K562 (cell line): Measurements from ENCODE around the gene NASP. TPM values are rescaled to one million over a fixed set of nuclear protein-coding genes. Genes with fewer than 3 reads are reported as not detected.

Experiments used
- ATF4 ChIP-seq: fragments of 450-650 bp; formaldehyde crosslinking; IDR thresholded peaks from 2 replicates; pipeline ENCODE4 v1.4.0; 2022; ENCODE audit warnings: mild to moderate bottlenecking, moderate library complexity
- BHLHE40 ChIP-seq: IDR thresholded peaks from 2 replicates; pipeline ENCODE4 v1.6.1; 2011; ENCODE audit warnings: low read length, improper control_type of control experiment
- CHD2 ChIP-seq: IDR thresholded peaks from 2 replicates; pipeline ENCODE4 v1.6.1; 2011; ENCODE audit warnings: low read depth, low read length
- E2F6 ChIP-seq, 2 experiments: IDR thresholded peaks; 2 replicates each; pipeline ENCODE4 v1.6.1; 2011; ENCODE audit warnings: borderline replicate concordance in 1 of 2, control low read depth in 1 of 2, low read depth in 1 of 2, low read length in 1 of 2, mild to moderate bottlenecking in 1 of 2, mixed read lengths in 1 of 2, moderate library complexity in 1 of 2; ENCODE audit not compliant: insufficient read depth in 1 of 2, insufficient read length in 1 of 2, poor library complexity in 1 of 2, severe bottlenecking in 1 of 2; ENCODE audit errors: extremely low read depth in 1 of 2
- ERF ChIP-seq: fragments of 450-650 bp; formaldehyde crosslinking; IDR thresholded peaks from 2 replicates; pipeline ENCODE4 v1.4.0; 2020; ENCODE audit warnings: mild to moderate bottlenecking, mixed read lengths
- ETV1 ChIP-seq: fragments of 450-650 bp; conservative IDR thresholded peaks from 2 replicates; pipeline ENCODE4 v1.6.1; 2016; ENCODE audit warnings: missing genetic modification characterization, control low read depth, low read depth, missing compliant biosample characterization
- FOXJ3 ChIP-seq: sonication (generic); formaldehyde crosslinking; IDR thresholded peaks from 2 replicates; pipeline ENCODE4 v1.4.0; 2020; ENCODE audit warnings: mild to moderate bottlenecking, missing genetic modification reagents
- HDAC2 ChIP-seq: fragments of 450-650 bp; IDR thresholded peaks from 2 replicates; pipeline ENCODE4 v1.6.1; 2016; ENCODE audit warnings: mild to moderate bottlenecking
- KLF13 ChIP-seq: fragments of 450-650 bp; IDR thresholded peaks from 2 replicates; pipeline ENCODE4 v1.6.1; 2016; ENCODE audit warnings: missing genetic modification characterization, low read depth, mild to moderate bottlenecking, missing compliant biosample characterization, moderate library complexity, borderline replicate concordance
- PTBP1 ChIP-seq: fragments of 200-400 bp; formaldehyde crosslinking; IDR thresholded peaks from 2 replicates; pipeline ENCODE4 v1.6.1; 2017; ENCODE audit warnings: low read depth, low read length
- PURB ChIP-seq: sonication (generic); formaldehyde crosslinking; IDR thresholded peaks from 2 replicates; pipeline ENCODE4 v1.9.0; 2021; ENCODE audit warnings: low read depth, mild to moderate bottlenecking, missing genetic modification reagents
- RBBP5 ChIP-seq: fragments of 200-600 bp; sonication (generic); IDR thresholded peaks from 2 replicates; pipeline ENCODE4 v1.6.1; 2012; ENCODE audit warnings: borderline replicate concordance, mild to moderate bottlenecking, low read length, control low read depth, inconsistent platforms; ENCODE audit not compliant: insufficient read depth, poor library complexity, severe bottlenecking
- RBFOX2 ChIP-seq: fragments of 200-400 bp; formaldehyde crosslinking; IDR thresholded peaks from 2 replicates; pipeline ENCODE4 v1.6.1; 2017; ENCODE audit warnings: low read depth, mild to moderate bottlenecking, low read length, moderate library complexity
- RBM14 ChIP-seq: fragments of 200-400 bp; formaldehyde crosslinking; IDR thresholded peaks from 2 replicates; pipeline ENCODE4 v1.6.1; 2018; ENCODE audit warnings: low read depth, mild to moderate bottlenecking, low read length, moderate library complexity, borderline replicate concordance; ENCODE audit not compliant: insufficient read depth
- RBM22 ChIP-seq: fragments of 200-400 bp; formaldehyde crosslinking; IDR thresholded peaks from 2 replicates; pipeline ENCODE4 v1.6.1; 2018; ENCODE audit warnings: low read length, low read depth; ENCODE audit not compliant: poor library complexity, severe bottlenecking
- SIN3A ChIP-seq, 2 experiments: fragments of 150-350 bp in 1 of 2; IDR thresholded peaks; 2 replicates each; pipeline ENCODE4 v1.6.1; 2011 to 2016; ENCODE audit warnings: borderline replicate concordance in 2 of 2, low read depth in 2 of 2, low read length in 2 of 2, mild to moderate bottlenecking in 2 of 2, moderate library complexity in 2 of 2; ENCODE audit not compliant: control insufficient read depth in 1 of 2
- SUPT5H ChIP-seq: fragments of 450-650 bp; IDR thresholded peaks from 2 replicates; pipeline ENCODE4 v1.6.1; 2016
- TFAP4 ChIP-seq: sonication (generic); formaldehyde crosslinking; IDR thresholded peaks from 2 replicates; pipeline ENCODE4 v1.8.0; 2022; ENCODE audit warnings: missing genetic modification reagents, mild to moderate bottlenecking, moderate library complexity, borderline replicate concordance
- ZBTB1 ChIP-seq: sonication (generic); formaldehyde crosslinking; IDR thresholded peaks from 2 replicates; pipeline ENCODE4 v1.8.1; 2023; ENCODE audit warnings: missing genetic modification reagents, low read depth, mild to moderate bottlenecking, borderline replicate concordance
- ZBTB43 ChIP-seq: sonication (generic); formaldehyde crosslinking; IDR thresholded peaks from 2 replicates; pipeline ENCODE4 v1.8.0; 2023; ENCODE audit warnings: mild to moderate bottlenecking, missing genetic modification reagents
- ZNF232 ChIP-seq: sonication (generic); formaldehyde crosslinking; IDR thresholded peaks from 2 replicates; pipeline ENCODE4 v1.8.0; 2022; ENCODE audit warnings: mild to moderate bottlenecking, missing genetic modification reagents
- ZNF384 ChIP-seq: IDR thresholded peaks from 2 replicates; pipeline ENCODE4 v1.6.1; 2012; ENCODE audit warnings: low read depth, low read length, improper control_type of control experiment
- polyA plus RNA-seq, 8 experiments: library from polyadenylated mRNA; depleted of rRNA in 4 of 8; stranded (reverse) in 5 of 8; unstranded in 3 of 8; fragments of >200 nt; fragmentation: Nextera tagmentation in 2 of 8; fragmentation: Illumina TruSeq in 1 of 8; extraction: Ambion mirVana in 2 of 8; extraction: Trizol in 1 of 8; gene quantifications; 2 replicates each; pipeline versions ENCODE4 v1.2.1 to v1.2.3, GENCODE V29; 2011 to 2014; ENCODE audit warnings: inconsistent platforms in 1 of 8, missing spikeins in 1 of 8
- total RNA-seq, 7 experiments: library from RNA; depleted of rRNA in 6 of 7; stranded (reverse); fragments of >200 nt in 6 of 7; fragmentation: Illumina TruSeq in 2 of 7; extraction: Trizol in 2 of 7; gene quantifications; 2 replicates each; pipeline versions ENCODE4 v1.2.1 to v1.2.3, GENCODE V29; 2011 to 2021; ENCODE audit warnings: low replicate concordance in 1 of 7

NASP gene
- total and polyA plus RNA-seq, 9 of the 15 experiments (the other 6 are each of a cell fraction or from before 2014, with no cell fraction given): 199 to 578 (median 419) TPM

GRCh38 chr1:45584351-45585109, 689 bp downstream of the NASP start (continued):
- TF ChIP-seq TFAP4 (CRISPR knock-in tag) (peak; percentile 52; the same call in 1 of the 2 replicates), RBM14 (peak; percentile 96; the same call in 1 of the 2 replicates), SUPT5H (no peak; the same call in 1 of the 2 replicates), SIN3A (IDR thresholded peaks at IDR 0.05; ENCODE audit: borderline replicate concordance in 2 of 2, control insufficient read depth in 1 of 2, low read depth in 2 of 2, low read length in 2 of 2) (peak; percentile 63 to 91; a peak in 2 of 4 replicates), KLF13 (peak; percentile 43; the same call in 1 of the 2 replicates), PTBP1 (0 out of 2 replicates have a peak, but pooled peaks have one; percentile 13), E2F6 (IDR thresholded peaks at IDR 0.05; ENCODE audit: borderline replicate concordance in 1 of 2, extremely low read depth in 1 of 2, insufficient read depth in 1 of 2, insufficient read length in 1 of 2, low read depth in 1 of 2, low read length in 1 of 2, poor library complexity in 1 of 2, severe bottlenecking in 1 of 2) (peak; percentile 78 to 97), RBBP5 (peak; percentile 28), RBM22 (peak; percentile 99), FOXJ3 (CRISPR knock-in tag) (no peak), ETV1 (tag) (peak; percentile 42; the same call in 1 of the 2 replicates), ZNF232 (CRISPR knock-in tag) (0 out of 2 replicates have a peak, but pooled peaks have one; percentile 40), PURB (CRISPR knock-in tag) (no peak), CHD2 (0 out of 2 replicates have a peak, but pooled peaks have one; percentile 14), RBFOX2 (peak; percentile 99), ERF (CRISPR knock-in tag) (0 out of 2 replicates have a peak, but pooled peaks have one; percentile 61), BHLHE40 (no peak; the same call in none of the 2 replicates), ATF4 (CRISPR knock-in tag) (no peak; the same call in 1 of the 2 replicates), HDAC2 (peak; percentile 74), ZBTB1 (CRISPR knock-in tag) (no peak; the same call in 1 of the 2 replicates), ZBTB43 (CRISPR knock-in tag) (0 out of 2 replicates have a peak, but pooled peaks have one; percentile 0), ZNF384 (peak; percentile 81)
